Omental fat pad (tissue), 4 donors: ENCODE results near the gene INPP4B. TPM values are rescaled to one million over a fixed set of nuclear protein-coding genes. Genes with fewer than 3 reads are reported as not detected.

Experiments used
- ATAC-seq: fragments of 150-250 bp; one replicate; pipeline ENCODE4 v1.9.1; 2016; ENCODE audit warnings: mild to moderate bottlenecking, moderate library complexity; ENCODE audit not compliant: low FRiP score
- DNase-seq: peaks from one replicate; pipeline ENCODE4 v3.0.0-alpha.2; 2019; ENCODE audit warnings: low spot score
- CTCF ChIP-seq, 3 donors: fragments of 450-650 bp; IDR thresholded peaks; one replicate each; pipeline ENCODE4 v1.5.1; 2016 to 2017; ENCODE audit warnings: antibody characterized with exemption in 3 of 3, mild to moderate bottlenecking in 3 of 3, moderate library complexity in 2 of 3
- total RNA-seq, 4 donors: library from RNA; depleted of rRNA; stranded (reverse); fragments of >200 nt; gene quantifications; one replicate each; pipeline ENCODE4 v1.1.0, GENCODE V29; 2016

The INPP4B gene
- total RNA-seq, 4 donors from 2014 or later: 6.6 to 54.2 (median 14.2) TPM

GRCh38 chr4:142874684-142875083 lies 28.6 kb upstream of the INPP4B start:
- DNase-seq (no peak), ATAC-seq (no peak)
- TF ChIP-seq CTCF (IDR thresholded peaks at IDR 0.05): no peak

GRCh38 chr4:142866685-142867084 lies 20.6 kb upstream of the INPP4B start:
- TF ChIP-seq CTCF (IDR thresholded peaks at IDR 0.05): no peak
- ATAC-seq (no peak), DNase-seq (no peak)

GRCh38 chr4:142861351-142861750 lies 15.2 kb upstream of the INPP4B start:
- TF ChIP-seq CTCF (IDR thresholded peaks at IDR 0.05): no peak
- no peak for ATAC-seq
- no peak for DNase-seq

DNA sequence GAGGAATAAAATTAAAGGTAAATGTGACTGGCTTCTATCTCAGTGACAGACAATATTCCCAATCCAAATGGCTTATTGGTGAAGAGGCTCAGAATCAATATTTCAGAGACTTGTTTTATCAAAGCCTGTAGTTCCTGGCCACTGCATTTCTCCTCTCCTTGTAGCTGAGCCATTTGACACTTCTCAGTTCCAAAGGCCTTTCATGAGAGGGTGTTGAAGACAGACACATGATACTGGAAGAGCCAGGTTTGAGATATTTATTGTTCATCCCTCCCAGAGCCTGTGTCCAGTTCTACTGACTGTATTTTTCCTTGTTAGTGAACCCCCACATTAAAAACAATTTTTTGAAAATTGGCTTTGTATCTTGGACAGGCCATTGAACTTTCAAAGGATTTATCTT lies 12.9 kb upstream of the INPP4B start:
- TF ChIP-seq CTCF (IDR thresholded peaks at IDR 0.05): no peak
- DNase-seq (no peak), ATAC-seq (no peak)

DNA sequence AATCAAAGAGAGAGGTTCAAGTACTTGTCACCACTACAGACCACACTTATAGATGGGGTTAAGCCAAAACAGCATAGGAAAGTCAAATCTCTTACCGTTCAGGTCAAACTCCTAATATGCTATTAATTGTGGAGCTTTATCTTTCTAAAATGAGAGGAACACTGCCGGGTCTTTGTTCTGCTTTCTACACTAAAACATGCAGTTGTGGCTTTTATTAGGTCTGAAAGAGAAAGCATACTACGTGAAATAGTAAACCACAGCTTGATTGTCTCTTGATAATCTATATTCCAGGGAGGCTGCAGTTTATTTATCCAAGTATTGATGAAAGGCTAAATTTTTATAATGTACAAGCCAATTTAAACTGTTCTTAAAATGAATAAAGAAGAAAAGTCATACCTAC lies 12.3 kb upstream of the INPP4B start:
- DNase-seq (no peak), ATAC-seq (no peak)
- no peak for TF ChIP-seq CTCF (IDR thresholded peaks at IDR 0.05)

GRCh38 chr4:142856576-142856975 lies 10.5 kb upstream of the INPP4B start:
- ATAC-seq (no peak), DNase-seq (no peak)
- no peak for TF ChIP-seq CTCF (IDR thresholded peaks at IDR 0.05)

GRCh38 chr4:142850478-142850877 lies 4.4 kb upstream of the INPP4B start:
- ATAC-seq (no peak), DNase-seq (no peak)
- no peak for TF ChIP-seq CTCF (IDR thresholded peaks at IDR 0.05)
